DOHH2 (cell line): Measurements from ENCODE around the gene KCNG4.

Experiments used
- H3F3A ChIP-seq: fragments of 200-600 bp; sonication (generic), shearing (Covaris generic); 2 replicates; pipeline ENCODE4 v1.6.0; 2016; ENCODE audit warnings: antibody characterized with exemption, mild to moderate bottlenecking; ENCODE audit not compliant: control insufficient read depth, insufficient read depth
- H3K27ac ChIP-seq: fragments of 200-600 bp; sonication (generic); 2 replicates; pipeline ENCODE4 v1.5.1; 2014; ENCODE audit warnings: low read depth, mild to moderate bottlenecking, low read length, moderate library complexity
- H3K27me3 ChIP-seq: fragments of 200-600 bp; sonication (generic); 2 replicates; pipeline ENCODE4 v1.6.1; 2014; ENCODE audit warnings: mild to moderate bottlenecking, low read length, mixed read lengths; ENCODE audit not compliant: control insufficient read depth
- H3K36me3 ChIP-seq: fragments of 200-600 bp; sonication (generic); 2 replicates; pipeline ENCODE4 v1.6.1; 2014; ENCODE audit warnings: mild to moderate bottlenecking, low read length, moderate library complexity, mixed read lengths; ENCODE audit not compliant: control insufficient read depth
- H3K4me1 ChIP-seq: fragments of 200-600 bp; sonication (generic); 2 replicates; pipeline ENCODE4 v1.6.1; 2014; ENCODE audit warnings: mild to moderate bottlenecking, low read length, mixed read lengths; ENCODE audit not compliant: control insufficient read depth
- H3K4me2 ChIP-seq: fragments of 200-600 bp; sonication (generic); 2 replicates; pipeline ENCODE4 v1.6.0; 2014; ENCODE audit warnings: mild to moderate bottlenecking, low read length, moderate library complexity
- H3K4me3 ChIP-seq: fragments of 200-600 bp; sonication (generic); 2 replicates; pipeline ENCODE4 v1.5.1; 2014; ENCODE audit warnings: mild to moderate bottlenecking, low read length, mixed read lengths
- H3K79me2 ChIP-seq: fragments of 200-600 bp; sonication (generic); 2 replicates; pipeline ENCODE4 v1.6.1; 2014; ENCODE audit warnings: mild to moderate bottlenecking, low read length, mixed read lengths; ENCODE audit not compliant: control insufficient read depth
- H3K9me2 ChIP-seq: fragments of 200-600 bp; sonication (generic); replicated peaks from 2 replicates; pipeline ENCODE4 v1.6.1; 2014; ENCODE audit warnings: mild to moderate bottlenecking, low read length, mixed read lengths; ENCODE audit not compliant: control insufficient read depth
- H3K9me3 ChIP-seq: fragments of 200-600 bp; sonication (generic); 2 replicates; pipeline ENCODE4 v1.6.1; 2014; ENCODE audit warnings: antibody characterized with exemption, low read length, mixed read lengths; ENCODE audit not compliant: control insufficient read depth, insufficient read depth
- H4K20me1 ChIP-seq: fragments of 200-600 bp; sonication (generic); 2 replicates; pipeline ENCODE4 v1.6.0; 2014; ENCODE audit warnings: low read depth, mild to moderate bottlenecking, antibody characterized with exemption, low read length, moderate library complexity; ENCODE audit not compliant: control insufficient read depth, insufficient read depth
- EZH2phosphoT487 ChIP-seq: fragments of 200-600 bp; sonication (generic); IDR thresholded peaks from 2 replicates; pipeline ENCODE4 v1.6.1; 2017; ENCODE audit warnings: borderline replicate concordance, mild to moderate bottlenecking, antibody characterized with exemption, low read length, moderate library complexity, mixed read lengths
- TF ChIP-seq, protein P1 (sequence below): fragments of 200-600 bp; sonication (generic); IDR thresholded peaks from one replicate; pipeline ENCODE4 v1.5.1; 2014; ENCODE audit warnings: antibody characterized with exemption, mild to moderate bottlenecking, low read depth, low read length; ENCODE audit not compliant: poor library complexity, severe bottlenecking

The KCNG4 gene

DNA sequence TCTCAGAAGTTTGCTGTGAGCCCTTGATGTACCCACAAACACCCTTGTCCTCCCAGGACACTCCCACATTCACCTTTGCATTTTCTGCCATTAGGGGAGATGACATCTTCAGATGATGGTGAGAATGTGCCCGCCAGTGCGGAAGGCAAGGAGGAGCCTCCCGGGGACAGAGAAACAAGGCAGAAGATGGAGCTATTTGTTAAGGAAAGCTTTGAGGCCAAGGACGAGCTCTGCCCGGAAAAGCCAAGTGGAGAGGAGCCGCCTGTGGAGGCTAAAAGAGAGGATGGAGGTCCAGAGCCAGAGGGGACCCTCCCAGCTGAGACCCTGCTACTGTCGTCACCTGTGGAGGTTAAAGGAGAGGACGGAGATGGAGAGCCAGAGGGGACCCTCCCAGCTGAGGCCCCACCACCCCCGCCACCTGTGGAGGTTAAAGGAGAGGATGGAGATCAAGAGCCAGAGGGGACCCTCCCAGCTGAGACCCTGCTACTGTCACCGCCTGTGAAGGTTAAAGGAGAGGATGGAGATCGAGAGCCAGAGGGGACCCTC, 70.0 kb downstream of the KCNG4 start:
- Histone ChIP-seq H3K9me3 (no peaks in the 10 kb centered on the region), H3K27ac (no peak overlapping the region), H4K20me1 (no peaks in the 10 kb centered on the region), H3K36me3 (no peaks in the 10 kb centered on the region), H3K79me2 (no peaks in the 10 kb centered on the region), H3K9me2 (no peaks in the 10 kb centered on the region), H3F3A (no peaks in the 10 kb centered on the region), H3K27me3 (no peaks in the 10 kb centered on the region), H3K4me2 (no peak overlapping the region), H3K4me1 (0 out of 2 replicates have a peak, but pooled peaks cover 2% of the 10 kb centered on the region), H3K4me3 (no peak overlapping the region)
- TF ChIP-seq EZH2phosphoT487: no peak
- TF ChIP-seq, protein P1, sequence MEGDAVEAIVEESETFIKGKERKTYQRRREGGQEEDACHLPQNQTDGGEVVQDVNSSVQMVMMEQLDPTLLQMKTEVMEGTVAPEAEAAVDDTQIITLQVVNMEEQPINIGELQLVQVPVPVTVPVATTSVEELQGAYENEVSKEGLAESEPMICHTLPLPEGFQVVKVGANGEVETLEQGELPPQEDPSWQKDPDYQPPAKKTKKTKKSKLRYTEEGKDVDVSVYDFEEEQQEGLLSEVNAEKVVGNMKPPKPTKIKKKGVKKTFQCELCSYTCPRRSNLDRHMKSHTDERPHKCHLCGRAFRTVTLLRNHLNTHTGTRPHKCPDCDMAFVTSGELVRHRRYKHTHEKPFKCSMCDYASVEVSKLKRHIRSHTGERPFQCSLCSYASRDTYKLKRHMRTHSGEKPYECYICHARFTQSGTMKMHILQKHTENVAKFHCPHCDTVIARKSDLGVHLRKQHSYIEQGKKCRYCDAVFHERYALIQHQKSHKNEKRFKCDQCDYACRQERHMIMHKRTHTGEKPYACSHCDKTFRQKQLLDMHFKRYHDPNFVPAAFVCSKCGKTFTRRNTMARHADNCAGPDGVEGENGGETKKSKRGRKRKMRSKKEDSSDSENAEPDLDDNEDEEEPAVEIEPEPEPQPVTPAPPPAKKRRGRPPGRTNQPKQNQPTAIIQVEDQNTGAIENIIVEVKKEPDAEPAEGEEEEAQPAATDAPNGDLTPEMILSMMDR: no peak
